HG03439 (cell line): ENCODE data around the gene ITPR1.
A peak's percentile ranks its signal among the peaks of the same experiment; 100 is the strongest.

ENCODE experiments used
- ATAC-seq: cut with Tn5 transposase; IDR thresholded peaks from one replicate; pipeline ENCODE4 v1.9.1; 2021; ENCODE audit warnings: mild to moderate bottlenecking, moderate library complexity; ENCODE audit not compliant: unreplicated experiment

Gene ITPR1

GRCh38 chr3:4678320-4678719 is 185.2 kb downstream of the ITPR1 start:
- ATAC-seq, result no peak

GRCh38 chr3:4680227-4680691 is 187.1 kb downstream of the ITPR1 start:
- ATAC-seq, result no peak

GRCh38 chr3:4680871-4681300 is 187.7 kb downstream of the ITPR1 start:
- ATAC-seq, result no peak

GRCh38 chr3:4681301-4681700 is 188.2 kb downstream of the ITPR1 start:
- ATAC-seq, result no peak

GRCh38 chr3:4684117-4684516 is 191.0 kb downstream of the ITPR1 start:
- ATAC-seq, result no peak

GRCh38 chr3:4684976-4685375 is 191.8 kb downstream of the ITPR1 start:
- ATAC-seq, result no peak

- ATAC-seq, result no peak
These were observed 192.7 kb downstream of the ITPR1 start for GRCh38 chr3:4685673-4686345.

- ATAC-seq, result no peak
These were observed 193.5 kb downstream of the ITPR1 start for GRCh38 chr3:4686619-4687018.

- ATAC-seq, result no peak
These were observed 194.0 kb downstream of the ITPR1 start for GRCh38 chr3:4687167-4687566.

GRCh38 chr3:4687596-4687995 is 194.4 kb downstream of the ITPR1 start:
- no peak for ATAC-seq

GRCh38 chr3:4688411-4688810 is 195.3 kb downstream of the ITPR1 start:
- ATAC-seq, result no peak

GRCh38 chr3:4689021-4689420 is 195.9 kb downstream of the ITPR1 start:
- ATAC-seq, result no peak

GRCh38 chr3:4690277-4690676 is 197.1 kb downstream of the ITPR1 start:
- no peak for ATAC-seq

GRCh38 chr3:4693620-4694019 is 200.5 kb downstream of the ITPR1 start:
- ATAC-seq, result peak; percentile 78

- no peak for ATAC-seq
These were observed 202.7 kb downstream of the ITPR1 start for GRCh38 chr3:4695846-4696245.

GRCh38 chr3:4696266-4696665 is 203.1 kb downstream of the ITPR1 start:
- no peak for ATAC-seq

- ATAC-seq, result no peak
These were observed 205.1 kb downstream of the ITPR1 start for GRCh38 chr3:4698125-4698821.

GRCh38 chr3:4703054-4703480 is 209.9 kb downstream of the ITPR1 start:
- no peak for ATAC-seq

- no peak for ATAC-seq
These were observed 211.4 kb downstream of the ITPR1 start for GRCh38 chr3:4704552-4704951.

- ATAC-seq, result no peak
These were observed 214.2 kb downstream of the ITPR1 start for GRCh38 chr3:4707324-4707723.

GRCh38 chr3:4708230-4708629 is 215.1 kb downstream of the ITPR1 start:
- no peak for ATAC-seq

GRCh38 chr3:4709341-4709740 is 216.2 kb downstream of the ITPR1 start:
- ATAC-seq, result no peak
